IPS DF 6.9 (cell line): ENCODE measurements around the gene WNT1.

ENCODE experiments used
- DNase-seq: peaks from one replicate; pipeline ENCODE4 v3.0.0-alpha.2; 2013; ENCODE audit warnings: low read depth, low spot score
- H3K27ac ChIP-seq: one replicate; pipeline ENCODE4 v1.5.1; 2013; ENCODE audit warnings: low read length, control low read depth
- H3K27me3 ChIP-seq: 2 replicates; pipeline ENCODE4 v1.6.1; 2013; ENCODE audit warnings: mild to moderate bottlenecking, low read length; ENCODE audit not compliant: control insufficient read depth, insufficient read depth
- H3K36me3 ChIP-seq: 2 replicates; pipeline ENCODE4 v1.6.1; 2013; ENCODE audit warnings: low read length; ENCODE audit not compliant: control insufficient read depth, insufficient read depth
- H3K4me1 ChIP-seq: 2 replicates; pipeline ENCODE4 v1.6.1; 2013; ENCODE audit warnings: low read length; ENCODE audit not compliant: control insufficient read depth, insufficient read depth
- H3K4me3 ChIP-seq: 2 replicates; pipeline ENCODE4 v1.5.1; 2013; ENCODE audit warnings: mild to moderate bottlenecking, low read length
- H3K9me3 ChIP-seq: 2 replicates; pipeline ENCODE4 v1.6.1; 2013; ENCODE audit warnings: low read length, inconsistent platforms; ENCODE audit not compliant: control insufficient read depth, insufficient read depth
- WGBS: extraction: QIAGEN DNeasy Blood & Tissue Kit; methylation state at CpG from one replicate; pipeline ENCODE4 v1.1.7; 2013; ENCODE audit warnings: mixed read lengths, missing lambda C conversion rate; ENCODE audit not compliant: insufficient read length, insufficient coverage; 5-methylcytosine and 5-hydroxymethylcytosine counted together

Gene WNT1

GRCh38 chr12:49030714-49031572, 52.8 kb downstream of the WNT1 start:
- Histone ChIP-seq H3K27me3 (no peaks in the 10 kb centered on the region), H3K4me1 (no peaks in the 10 kb centered on the region), H3K27ac (no peak overlapping the region), H3K36me3 (peaks cover 75% of the 10 kb centered on the region), H3K9me3 (no peaks in the 10 kb centered on the region), H3K4me3 (no peak overlapping the region)
- DNase-seq: no peak
- no CpG with 5 or more reads among the region's 19 CpGs for WGBS

- Histone ChIP-seq H3K36me3 (peaks cover 69% of the 10 kb centered on the region), H3K4me3 (no peak overlapping the region), H3K9me3 (no peaks in the 10 kb centered on the region), H3K4me1 (no peaks in the 10 kb centered on the region), H3K27me3 (no peaks in the 10 kb centered on the region), H3K27ac (no peak overlapping the region)
- WGBS: no CpG with 5 or more reads among the region's 8 CpGs
- no peak for DNase-seq
These were observed 53.5 kb downstream of the WNT1 start for GRCh38 chr12:49031573-49032161.
